HG02840 (cell line): ENCODE measurements around the gene ZNF579.
"Not testable (repeated sequence)": the region's sequence is repeated elsewhere in the genome, so short reads cannot be mapped to it uniquely, and the experiment has no call there.

ENCODE experiments used
- ATAC-seq: cut with Tn5 transposase; IDR thresholded peaks from one replicate; pipeline ENCODE4 v1.9.1; 2021; ENCODE audit warnings: mild to moderate bottlenecking, moderate library complexity, moderate number of reproducible peaks; ENCODE audit not compliant: unreplicated experiment, low FRiP score

ZNF579 gene

GRCh38 chr19:55545443-55545842, 35.2 kb downstream of the ZNF579 start, which contains the start of gene SBK3:
TSS of gene SBK3 (minus strand) at chr19:55545543. CDS start at chr19:55545543, 0 bp downstream.
- ATAC-seq = no peak

GRCh38 chr19:55544776-55545439, 35.7 kb downstream of the ZNF579 start:
- ATAC-seq = no peak

GRCh38 chr19:55544014-55544413, 36.6 kb downstream of the ZNF579 start:
- ATAC-seq = no peak

GRCh38 chr19:55543567-55543966, 37.1 kb downstream of the ZNF579 start:
- ATAC-seq = no peak

GRCh38 chr19:55542292-55542855, 38.3 kb downstream of the ZNF579 start:
- ATAC-seq = no peak

GRCh38 chr19:55541091-55541490, 39.6 kb downstream of the ZNF579 start:
- ATAC-seq = no peak

GRCh38 chr19:55540619-55541018, 40.0 kb downstream of the ZNF579 start:
- ATAC-seq = no peak

GRCh38 chr19:55539090-55539984, 41.3 kb downstream of the ZNF579 start:
- no peak for ATAC-seq

- ATAC-seq = no peak
These were observed 42.5 kb downstream of the ZNF579 start for GRCh38 chr19:55538132-55538531.

GRCh38 chr19:55537741-55538111, 42.9 kb downstream of the ZNF579 start:
- no peak for ATAC-seq

GRCh38 chr19:55536951-55537740, 43.5 kb downstream of the ZNF579 start, which contains the start of gene SBK2:
TSS of gene SBK2 (minus strand) at chr19:55537133. CDS start at chr19:55536294, 839 bp downstream.
- ATAC-seq = no peak

- no peak for ATAC-seq
These were observed 44.3 kb downstream of the ZNF579 start for GRCh38 chr19:55536366-55536765.

GRCh38 chr19:55535965-55536350, 44.7 kb downstream of the ZNF579 start:
- no peak for ATAC-seq

- ATAC-seq = no peak
These were observed 45.3 kb downstream of the ZNF579 start for GRCh38 chr19:55535173-55535964.

GRCh38 chr19:55534280-55534679, 46.4 kb downstream of the ZNF579 start:
- not testable (repeated sequence) for ATAC-seq

- ATAC-seq = no peak
These were observed 49.7 kb downstream of the ZNF579 start for GRCh38 chr19:55530996-55531395.

- no peak for ATAC-seq
These were observed 50.9 kb downstream of the ZNF579 start for GRCh38 chr19:55529636-55530234.

GRCh38 chr19:55528030-55528803, 52.4 kb downstream of the ZNF579 start:
- ATAC-seq = no peak
